ENCODE measurements around the gene KIAA1755.
A peak's percentile ranks its signal among the peaks of the same experiment; 100 is the strongest.

The KIAA1755 gene

GRCh38 chr20:38165089-38165965 is 95.2 kb downstream of the KIAA1755 start, which contains the start of gene TGM2:
Gene TGM2, minus strand, starts transcription at chr20:38165270. Its CDS starts 72 bp downstream, at chr20:38165198.
- DNase-seq (ENCODE audit: low read depth) = peak; percentile 7

GRCh38 chr20:38164624-38165088 is 95.9 kb downstream of the KIAA1755 start:
- no peak for DNase-seq (ENCODE audit: low read depth)

GRCh38 chr20:38164069-38164468 is 96.5 kb downstream of the KIAA1755 start:
- DNase-seq (ENCODE audit: low read depth) = no peak

GRCh38 chr20:38162878-38163875 is 97.4 kb downstream of the KIAA1755 start:
- no peak for DNase-seq (ENCODE audit: low read depth)

- no peak for DNase-seq (ENCODE audit: low read depth)
Observed at GRCh38 chr20:38162149-38162548, 98.4 kb downstream of the KIAA1755 start.

- no peak for DNase-seq (ENCODE audit: low read depth)
Observed at GRCh38 chr20:38161412-38161774, 99.1 kb downstream of the KIAA1755 start.
